Amniotic stem cell (primary cell): ENCODE results near the gene PLXDC2.
A peak's percentile ranks its signal among the peaks of the same experiment; 100 is the strongest.
"Not testable (repeated sequence)": the region's sequence is repeated elsewhere in the genome, so short reads cannot be mapped to it uniquely, and the experiment has no call there.

Experiments
- DNase-seq: peaks from one replicate; lab custom pipeline; 2025; lab: John Stamatoyannopoulos, UW

The PLXDC2 gene

GRCh38 chr10:19816411-19817230 is at the start of gene PLXDC2:
PLXDC2 (plus strand) TSS chr10:19816432.
- DNase-seq = no peak

- no peak for DNase-seq
These were observed 48.4 kb upstream of the PLXDC2 start for GRCh38 chr10:19767876-19768275.

GRCh38 chr10:19769826-19770225 is 46.4 kb upstream of the PLXDC2 start:
- not testable (repeated sequence) for DNase-seq

- DNase-seq = no peak
These were observed 43.3 kb upstream of the PLXDC2 start for GRCh38 chr10:19772972-19773371.

- no peak for DNase-seq
These were observed 40.9 kb upstream of the PLXDC2 start for GRCh38 chr10:19775296-19775695.

GRCh38 chr10:19777806-19778205 is 38.4 kb upstream of the PLXDC2 start:
- DNase-seq = no peak

GRCh38 chr10:19778996-19779395 is 37.2 kb upstream of the PLXDC2 start:
- DNase-seq = no peak

- no peak for DNase-seq
These were observed 33.7 kb upstream of the PLXDC2 start for GRCh38 chr10:19782430-19783089.

- DNase-seq = no peak
These were observed 32.5 kb upstream of the PLXDC2 start for GRCh38 chr10:19783721-19784120.

- no peak for DNase-seq
These were observed 30.9 kb upstream of the PLXDC2 start for GRCh38 chr10:19785366-19785765.

GRCh38 chr10:19788075-19788686 is 28.1 kb upstream of the PLXDC2 start:
- peak; percentile 9 for DNase-seq

GRCh38 chr10:19788902-19789301 is 27.3 kb upstream of the PLXDC2 start:
- no peak for DNase-seq

- no peak for DNase-seq
These were observed 26.6 kb upstream of the PLXDC2 start for GRCh38 chr10:19789607-19790006.

GRCh38 chr10:19791032-19791431 is 25.2 kb upstream of the PLXDC2 start:
- no peak for DNase-seq

- DNase-seq = no peak
These were observed 20.5 kb upstream of the PLXDC2 start for GRCh38 chr10:19795684-19796083.

GRCh38 chr10:19800161-19800560 is 16.1 kb upstream of the PLXDC2 start:
- no peak for DNase-seq

GRCh38 chr10:19801369-19801768 is 14.9 kb upstream of the PLXDC2 start:
- no peak for DNase-seq

- DNase-seq = no peak
These were observed 12.6 kb upstream of the PLXDC2 start for GRCh38 chr10:19803676-19804075.

GRCh38 chr10:19809481-19809880 is 6.8 kb upstream of the PLXDC2 start:
- DNase-seq = no peak

- DNase-seq = no peak
These were observed 4.7 kb upstream of the PLXDC2 start for GRCh38 chr10:19811540-19811939.

GRCh38 chr10:19812976-19813375 is 3.3 kb upstream of the PLXDC2 start:
- DNase-seq = no peak

GRCh38 chr10:19815036-19815730 is 1.0 kb upstream of the PLXDC2 start:
- no peak for DNase-seq
